Raji (cell line): Measurements from ENCODE around the gene ASB2.

ENCODE experiments used
- POLR2A ChIP-seq: IDR thresholded peaks from 2 replicates; pipeline ENCODE4 v1.6.1; 2011; ENCODE audit warnings: low read depth, low read length, control low read depth; ENCODE audit not compliant: insufficient read depth

ASB2 gene

GRCh38 chr14:93954516-93954830 is 21.9 kb downstream of the ASB2 start:
- no peak for TF ChIP-seq POLR2A

- TF ChIP-seq POLR2A: no peak
Measured at GRCh38 chr14:93953739-93954515, 22.4 kb downstream of the ASB2 start.

GRCh38 chr14:93953263-93953662 is 23.1 kb downstream of the ASB2 start:
- no peak for TF ChIP-seq POLR2A

GRCh38 chr14:93952829-93953228 is 23.5 kb downstream of the ASB2 start:
- TF ChIP-seq POLR2A: no peak

DNA sequence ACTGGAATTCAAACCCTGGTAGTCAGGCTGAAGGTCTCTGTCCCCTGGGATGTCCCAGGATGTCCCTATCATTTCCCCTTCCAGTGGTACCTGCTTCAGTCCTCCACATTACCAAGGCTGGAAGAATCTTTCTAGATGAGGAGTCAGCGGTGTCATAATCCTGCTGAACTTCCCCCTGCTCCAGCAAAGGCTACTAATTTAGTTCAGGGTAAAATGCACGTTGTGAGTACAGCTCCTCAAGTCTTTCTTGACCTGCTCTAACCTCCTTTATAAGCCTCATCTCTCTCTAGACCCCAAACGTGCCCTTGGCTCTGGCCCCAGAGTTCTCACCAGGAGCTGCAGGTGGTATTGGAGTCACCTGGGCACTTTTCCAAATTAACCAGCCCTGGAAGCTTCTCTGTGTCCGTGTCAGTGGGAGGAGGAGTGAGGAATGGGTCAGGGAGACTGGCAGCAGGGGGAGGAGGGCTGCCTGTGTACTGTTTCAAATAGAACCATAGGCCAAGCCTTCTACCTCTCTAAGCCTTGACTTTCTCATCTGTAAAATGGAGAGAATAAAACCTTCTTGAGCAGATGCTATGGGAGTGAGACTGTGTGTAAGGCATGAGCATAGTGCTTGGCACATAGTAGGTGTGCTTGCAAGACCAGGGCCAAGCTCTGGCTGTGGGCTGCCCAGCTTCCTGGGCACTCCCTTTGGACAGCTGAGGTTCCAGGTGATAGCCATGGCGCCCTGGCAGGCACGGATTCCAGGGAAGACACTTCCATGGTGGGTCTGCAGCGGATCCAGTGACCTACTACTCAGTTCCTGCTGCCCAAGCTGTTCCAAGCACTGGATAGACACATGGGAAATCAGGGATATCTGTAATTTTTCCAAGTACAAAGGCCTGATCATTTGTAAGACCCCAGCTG is 24.5 kb downstream of the ASB2 start:
- TF ChIP-seq POLR2A: no peak

DNA sequence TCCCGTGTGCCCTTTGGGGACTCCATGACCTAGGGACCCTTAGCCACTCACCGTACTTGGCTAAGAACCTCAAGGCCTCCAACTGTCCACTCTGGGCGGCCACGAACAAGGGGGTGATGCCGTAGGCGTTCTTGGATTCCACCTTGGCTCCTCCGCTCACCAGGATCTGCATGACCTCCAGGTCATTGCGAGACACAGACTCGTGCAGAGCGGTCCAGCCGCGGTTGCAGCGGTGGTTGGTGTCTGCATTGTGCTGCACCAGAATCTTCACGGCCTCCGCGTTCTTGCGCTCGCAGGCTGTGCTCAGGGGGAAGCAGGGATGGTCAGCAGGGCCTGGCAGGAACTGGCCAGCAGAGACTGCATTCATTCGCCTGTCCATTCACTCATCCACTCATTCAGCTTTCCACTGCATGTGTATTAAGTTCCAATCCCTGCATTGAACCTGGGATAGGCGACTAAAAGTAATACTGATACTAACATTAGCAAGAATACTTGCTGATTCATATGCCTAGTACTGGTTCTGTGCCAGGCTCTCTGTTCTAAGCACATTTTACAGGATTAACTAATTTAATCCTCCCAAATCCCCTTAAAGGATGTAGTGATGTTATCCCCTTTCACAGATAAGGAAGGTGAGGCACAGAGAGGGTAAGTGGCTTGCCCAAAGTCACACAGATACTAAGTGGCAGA is 25.3 kb downstream of the ASB2 start:
- no peak for TF ChIP-seq POLR2A

DNA sequence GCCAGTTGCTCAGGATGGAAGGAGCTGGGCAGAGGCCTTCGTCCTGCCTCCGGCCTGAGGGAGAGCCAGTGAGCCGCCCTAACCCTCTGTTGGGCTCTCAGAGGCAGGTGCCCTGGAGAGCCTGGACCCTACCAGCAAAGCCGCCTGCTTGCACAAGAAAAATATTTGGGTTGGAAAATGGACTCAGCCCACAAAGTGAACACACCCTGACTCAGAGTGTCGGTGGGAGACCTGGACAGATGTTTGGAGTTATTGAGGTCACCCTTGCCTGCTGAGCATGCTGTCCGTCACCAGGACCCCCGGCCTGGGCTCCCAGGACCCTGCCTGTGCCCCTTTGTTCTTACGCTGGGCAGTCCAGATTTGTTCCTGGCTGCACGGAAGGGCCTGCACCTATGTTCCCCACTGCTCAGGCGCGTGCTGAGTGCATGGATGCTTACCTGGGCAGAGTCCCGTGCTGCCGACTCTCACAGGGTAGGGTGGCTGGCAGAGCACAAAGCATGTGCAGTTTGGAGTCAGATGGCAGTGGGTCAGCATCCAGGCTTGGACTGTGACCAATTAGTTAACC is 26.8 kb downstream of the ASB2 start:
- TF ChIP-seq POLR2A: no peak

DNA sequence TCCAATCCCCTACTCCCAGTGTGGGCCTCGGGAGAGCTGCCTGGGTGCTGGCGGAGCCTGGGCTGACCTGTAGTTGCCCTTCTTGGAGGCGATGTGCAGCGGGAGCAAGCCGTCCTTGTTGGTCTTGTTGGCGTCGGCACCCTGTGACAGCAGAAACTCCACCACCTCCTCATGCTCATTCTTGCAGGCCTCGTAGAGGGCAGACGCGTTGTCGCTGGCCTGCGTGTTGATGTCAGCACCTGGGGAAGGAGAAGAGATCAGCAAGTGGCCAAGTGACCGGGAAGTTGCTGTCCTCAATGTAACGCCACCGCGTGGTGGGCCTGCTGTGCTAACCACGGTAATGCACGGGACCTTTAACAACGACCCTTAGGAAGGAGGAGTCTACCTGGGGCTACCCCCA is 29.1 kb downstream of the ASB2 start:
- no peak for TF ChIP-seq POLR2A

DNA sequence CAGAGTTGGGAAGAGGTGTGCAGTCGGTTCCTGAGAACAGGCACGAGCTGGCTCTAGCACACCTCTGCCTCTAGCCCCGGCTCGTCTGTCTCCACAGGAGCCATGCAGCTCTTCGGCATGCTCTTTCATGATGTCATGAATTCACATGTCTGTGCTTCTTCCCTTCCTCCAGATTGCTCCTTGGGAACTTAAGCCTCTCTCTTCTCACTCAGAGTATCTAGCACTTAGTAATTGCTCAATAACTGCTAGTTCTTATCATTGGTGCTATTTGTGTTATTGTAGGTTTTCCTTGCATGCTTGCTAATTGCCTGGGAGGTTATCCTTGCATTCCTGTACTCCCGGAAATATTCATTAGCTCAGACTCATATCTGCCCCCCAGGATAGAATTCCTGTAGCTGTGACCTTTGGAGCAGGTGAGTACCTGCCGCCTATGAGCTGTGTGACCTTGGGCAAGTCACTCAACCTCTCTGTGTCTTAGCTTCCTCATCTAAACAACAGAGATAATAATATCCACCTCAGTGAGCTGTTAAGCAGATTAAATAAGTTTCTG is 29.8 kb downstream of the ASB2 start:
- no peak for TF ChIP-seq POLR2A

- no peak for TF ChIP-seq POLR2A
Measured at GRCh38 chr14:93946104-93946503, 30.3 kb downstream of the ASB2 start.

DNA sequence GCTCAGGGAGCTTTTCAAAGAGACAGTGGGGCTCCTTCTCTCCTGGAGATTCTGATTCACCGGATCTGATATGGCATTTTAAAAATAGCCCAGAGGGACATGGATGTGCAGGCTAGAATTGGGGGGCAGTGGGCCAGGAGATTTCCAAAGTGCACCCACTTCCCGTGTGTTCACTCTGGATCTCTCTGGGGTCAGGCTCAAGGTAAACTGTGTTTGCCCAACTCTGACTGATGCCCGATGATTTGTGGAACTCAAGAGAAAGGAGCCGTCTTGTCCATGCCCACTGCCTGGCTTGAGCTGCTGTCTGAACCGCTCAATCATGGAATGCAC is 31.3 kb downstream of the ASB2 start:
- no peak for TF ChIP-seq POLR2A

DNA sequence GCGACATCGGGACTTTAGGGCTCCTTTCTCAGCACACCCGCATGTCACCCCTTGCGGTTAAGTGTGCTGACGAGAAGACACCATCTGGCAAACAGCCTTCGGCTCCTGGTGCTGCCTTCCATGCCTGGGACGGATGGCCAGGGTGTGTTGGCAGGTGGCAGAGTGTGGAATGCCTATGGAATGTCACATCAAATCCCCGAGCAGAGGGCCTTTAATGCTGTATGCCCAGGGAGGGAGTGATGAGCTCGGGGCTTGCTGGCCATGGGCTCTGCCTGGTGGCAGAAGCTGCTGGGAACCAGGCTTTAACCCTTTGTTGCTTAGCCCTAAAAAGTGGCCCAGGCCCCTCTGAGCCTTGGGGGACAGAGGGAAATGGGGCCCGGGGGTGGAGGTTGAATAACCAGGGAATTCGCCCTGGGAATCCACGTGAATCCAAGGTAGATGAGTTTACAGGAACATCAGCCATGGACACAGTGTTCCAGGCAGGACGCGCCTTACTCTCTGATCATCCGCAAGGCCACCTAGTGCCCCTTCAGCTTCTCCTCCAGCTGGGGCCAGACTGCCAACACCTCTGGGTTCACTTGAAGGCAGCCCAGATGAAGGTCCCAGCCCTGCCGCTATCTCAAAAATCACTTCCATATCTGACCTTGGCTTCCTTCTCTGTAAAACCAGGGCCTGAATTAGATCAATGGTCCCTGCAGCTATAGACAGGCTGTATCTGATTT is 31.9 kb downstream of the ASB2 start:
- TF ChIP-seq POLR2A: no peak

DNA sequence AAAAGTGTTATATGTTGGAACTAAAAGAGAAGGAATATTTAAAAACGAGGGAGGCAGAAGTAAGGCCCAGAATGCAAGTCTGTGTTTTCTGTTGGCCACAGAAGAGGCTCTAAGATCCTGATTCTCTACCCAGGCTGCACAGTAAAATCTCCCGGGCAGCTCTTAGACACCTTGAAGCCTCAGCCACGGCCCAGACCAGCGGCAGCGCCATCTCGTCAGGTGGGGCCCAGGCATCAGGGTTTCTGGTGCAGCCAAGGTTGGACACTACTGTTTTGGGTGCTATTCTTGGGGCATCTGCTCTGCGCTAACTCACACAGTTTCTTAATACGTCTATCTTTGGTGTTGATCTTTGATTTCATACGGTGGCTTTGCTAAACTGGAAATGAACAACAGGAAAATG is 32.4 kb downstream of the ASB2 start:
- no peak for TF ChIP-seq POLR2A

GRCh38 chr14:93943052-93943451 is 33.3 kb downstream of the ASB2 start:
- TF ChIP-seq POLR2A: no peak

GRCh38 chr14:93941293-93941910 is 35.0 kb downstream of the ASB2 start:
- TF ChIP-seq POLR2A: no peak

DNA sequence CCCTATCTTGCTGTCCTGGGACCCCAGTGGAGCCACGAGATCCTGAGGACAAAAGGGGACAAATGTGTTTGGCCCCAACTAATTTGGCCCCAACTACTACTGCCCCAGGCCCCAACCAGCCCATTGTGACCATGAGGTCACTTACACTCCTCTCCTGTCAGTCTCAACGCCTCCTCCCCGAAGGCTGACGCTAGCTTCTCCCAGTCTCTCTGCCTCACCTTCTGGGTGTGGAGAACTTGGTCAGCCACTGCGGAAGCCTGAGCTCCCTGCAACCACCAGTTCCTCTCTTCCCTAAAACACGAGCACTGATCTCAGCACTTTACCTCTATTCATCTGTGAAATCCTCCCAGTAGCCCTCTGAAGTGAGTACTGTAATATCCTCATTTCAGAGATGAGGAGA is 35.9 kb downstream of the ASB2 start:
- no peak for TF ChIP-seq POLR2A
